ENCODE data around the gene P4HTM.
A peak's percentile ranks its signal among the peaks of the same experiment; 100 is the strongest.

Gene P4HTM

GRCh38 chr3:48997714-48998637, 7.9 kb downstream of the P4HTM start:
- POLR2A ChIA-PET (ENCODE audit: low non-redundant PET) = no interaction called here
- no peak for TF ChIP-seq CTCF (conservative IDR thresholded peaks at IDR 0.05; ENCODE audit: low read depth)
- no peak overlapping the region; the same call in 1 of the 2 replicates for H3K27ac ChIP-seq
- DNase-seq (ENCODE audit: low spot score) = no peak
- CTCF ChIA-PET = interaction anchor here (0.6 kb wide), 2 partner anchors 9 to 10 kb away, joined by 3 to 6 read pairs; no protein-coding TSS in a partner anchor

- POLR2A ChIA-PET (ENCODE audit: low non-redundant PET) = no interaction called here
- CTCF ChIA-PET = no interaction called here
- TF ChIP-seq CTCF (conservative IDR thresholded peaks at IDR 0.05; ENCODE audit: low read depth) = no peak
- no peak for DNase-seq (ENCODE audit: low spot score)
- peak overlapping the region; percentile 39 for H3K27ac ChIP-seq
Measured at GRCh38 chr3:48999085-48999858, 9.2 kb downstream of the P4HTM start.

GRCh38 chr3:49001155-49001554, 11.1 kb downstream of the P4HTM start:
- H3K27ac ChIP-seq = peak overlapping the region; percentile 32
- no peak for TF ChIP-seq CTCF (conservative IDR thresholded peaks at IDR 0.05; ENCODE audit: low read depth)
- no peak for DNase-seq (ENCODE audit: low spot score)
- POLR2A ChIA-PET (ENCODE audit: low non-redundant PET) = no interaction called here
- CTCF ChIA-PET = no interaction called here

- POLR2A ChIA-PET (ENCODE audit: low non-redundant PET) = interaction anchor here (0.7 kb wide), 1 partner anchor 18 kb away, joined by 5 read pairs; the partner anchor contains the start of gene NDUFAF3
- peak overlapping the region; percentile 97 for H3K27ac ChIP-seq
- no peak for DNase-seq (ENCODE audit: low spot score)
- TF ChIP-seq CTCF (conservative IDR thresholded peaks at IDR 0.05; ENCODE audit: low read depth) = no peak
- CTCF ChIA-PET = interaction anchor here (0.5 kb wide), 1 partner anchor 16 kb away, joined by 3 read pairs; no protein-coding TSS in a partner anchor
Measured at GRCh38 chr3:49004352-49005302, 14.6 kb downstream of the P4HTM start.

- H3K27ac ChIP-seq = peak overlapping the region; percentile 97
- no peak for DNase-seq (ENCODE audit: low spot score)
- TF ChIP-seq CTCF (conservative IDR thresholded peaks at IDR 0.05; ENCODE audit: low read depth) = no peak
- POLR2A ChIA-PET (ENCODE audit: low non-redundant PET) = no interaction called here
- CTCF ChIA-PET = no interaction called here
Measured at GRCh38 chr3:49005303-49005680, 15.3 kb downstream of the P4HTM start.
